Naive thymus-derived CD4-positive, alpha-beta T cell (primary cell): ENCODE data around the gene HIGD1B. TPM values are rescaled to one million over a fixed set of nuclear protein-coding genes. Genes with fewer than 3 reads are reported as not detected.

Source experiments
- ATAC-seq: fragments of 150-1000 bp; cut with Tn5 transposase; 2 replicates; pipeline ENCODE4 v1.10.0; 2021; ENCODE audit warnings: mild to moderate bottlenecking, moderate library complexity
- CTCF ChIA-PET: fragments of 350-600 bp; sonication (Branson Sonifier 250); formaldehyde crosslinking; loops from one replicate; lab custom pipeline; 2021; ENCODE audit warnings: antibody characterized with exemption; lab: Charles Lee
- POLR2A ChIA-PET: fragments of 350-600 bp; sonication (Branson Sonifier 250); formaldehyde crosslinking; loops from one replicate; lab custom pipeline; 2021; ENCODE audit warnings: antibody characterized with exemption, inconsistent platforms; lab: Charles Lee
- DNase-seq, 9 donors: peaks; one replicate each; pipeline versions ENCODE4 v3.0.0 to v3.0.0-alpha.2; 2020 to 2022; ENCODE audit warnings: mixed read lengths in 1 of 9
- H3K27ac ChIP-seq: one replicate; pipeline ENCODE4 v1.7.0; 2013; ENCODE audit warnings: mild to moderate bottlenecking, low read depth, low read length, moderate library complexity
- H3K27me3 ChIP-seq, 2 donors: one replicate each; pipeline ENCODE4 v1.7.0; 2013; ENCODE audit warnings: low read length in 2 of 2, mild to moderate bottlenecking in 2 of 2, moderate library complexity in 2 of 2; ENCODE audit not compliant: control insufficient read depth in 2 of 2, insufficient read depth in 2 of 2
- H3K36me3 ChIP-seq, 3 experiments: 1 replicate in 2 of 3; 2 replicates in 1 of 3; pipeline ENCODE4 v1.7.0; 2013; ENCODE audit warnings: low read length in 3 of 3, mild to moderate bottlenecking in 3 of 3, moderate library complexity in 1 of 3; ENCODE audit not compliant: insufficient read depth in 3 of 3, control insufficient read depth in 2 of 3
- H3K4me1 ChIP-seq, 2 donors: one replicate each; pipeline ENCODE4 v1.7.0; 2013; ENCODE audit warnings: low read length in 2 of 2, mild to moderate bottlenecking in 2 of 2, moderate library complexity in 1 of 2; ENCODE audit not compliant: control insufficient read depth in 2 of 2, insufficient read depth in 2 of 2
- H3K4me3 ChIP-seq: 2 replicates; pipeline ENCODE4 v1.7.0; 2013; ENCODE audit warnings: mild to moderate bottlenecking, low read length
- H3K9me3 ChIP-seq, 3 experiments: 1 replicate in 2 of 3; 2 replicates in 1 of 3; pipeline ENCODE4 v1.7.0; 2013; ENCODE audit warnings: low read length in 3 of 3; ENCODE audit not compliant: control insufficient read depth in 2 of 3
- H3K27ac Mint-ChIP-seq, 9 donors: one replicate each; pipeline ENCODE4 v1.8.0; 2020 to 2022; ENCODE audit warnings: mixed read lengths in 9 of 9, mild to moderate bottlenecking in 8 of 9, moderate library complexity in 5 of 9, inconsistent platforms in 2 of 9
- H3K27me3 Mint-ChIP-seq, 5 donors: one replicate each; pipeline ENCODE4 v1.8.0; 2021 to 2022; ENCODE audit warnings: mixed read lengths in 5 of 5, mild to moderate bottlenecking in 1 of 5
- H3K36me3 Mint-ChIP-seq, 5 donors: one replicate each; pipeline ENCODE4 v1.8.0; 2020 to 2022; ENCODE audit warnings: mixed read lengths in 5 of 5, mild to moderate bottlenecking in 3 of 5, inconsistent platforms in 1 of 5
- H3K4me1 Mint-ChIP-seq, 7 donors: one replicate each; pipeline ENCODE4 v1.8.0; 2020 to 2022; ENCODE audit warnings: mixed read lengths in 7 of 7, mild to moderate bottlenecking in 3 of 7, inconsistent platforms in 1 of 7
- H3K4me3 Mint-ChIP-seq, 10 donors: one replicate each; pipeline ENCODE4 v1.8.0; 2020 to 2022; ENCODE audit warnings: mild to moderate bottlenecking in 10 of 10, mixed read lengths in 10 of 10, moderate library complexity in 6 of 10, inconsistent platforms in 2 of 10
- H3K9me3 Mint-ChIP-seq, 11 donors: one replicate each; pipeline ENCODE4 v1.8.0; 2020 to 2022; ENCODE audit warnings: mixed read lengths in 11 of 11, mild to moderate bottlenecking in 4 of 11, inconsistent platforms in 1 of 11, moderate library complexity in 1 of 11
- intact Hi-C, 2 donors: fragments of 100-400 bp; cut with micrococcal nuclease; formaldehyde crosslinking; loops; one replicate each; pipeline ENCODE4 v1.15.1; 2023
- polyA plus RNA-seq, 2 donors: library from polyadenylated mRNA; unstranded; fragments of 300-500 nt; fragmentation: Illumina TruSeq; gene quantifications; one replicate each; pipeline ENCODE4 v1.2.3, GENCODE V29; 2021
- total RNA-seq, 6 experiments: library from RNA in 5 of 6; stranded (reverse) in 5 of 6; gene quantifications; 1 replicate in 5 of 6; 2 replicates in 1 of 6; pipeline ENCODE4 v1.2.3 and lab custom pipeline; 2021 to 2026

Gene HIGD1B
- total and polyA plus RNA-seq, 7 experiments from 2014 or later = not detected

- Mint-ChIP-seq H3K4me3 (peak overlapping the region in 6 of 10 donors; percentile 12 to 74 (median 30)), H3K4me1 (peaks cover 7 to 12% (median 10%) of the 10 kb centered on the region in 7 donors), H3K36me3 (peaks cover 0 to 5% (median 0%) of the 10 kb centered on the region in 5 donors), H3K9me3 (peaks cover 0 to 3% (median 0%) of the 10 kb centered on the region in 11 donors), H3K27me3 (peaks cover 32 to 70% (median 52%) of the 10 kb centered on the region in 5 donors), H3K27ac (no peak overlapping the region)
- no peak for ATAC-seq
- peaks cover 5 to 7% of the 10 kb centered on the region in 2 donors for H3K4me1 ChIP-seq
- H3K36me3 ChIP-seq = no peaks in the 10 kb centered on the region
- intact Hi-C loops = loop anchor here in 1 of 2 donors (5.0 kb wide), 1 partner anchor 54 kb away; no protein-coding TSS in a partner anchor
- no peaks in the 10 kb centered on the region for H3K9me3 ChIP-seq
- H3K27me3 ChIP-seq = peaks cover 11 to 28% of the 10 kb centered on the region in 2 donors
- no peak overlapping the region for H3K27ac ChIP-seq
- no peak for DNase-seq
- CTCF ChIA-PET = no interaction called here
- no peak overlapping the region for H3K4me3 ChIP-seq
- POLR2A ChIA-PET = interaction anchor here (0.7 kb wide), 1 partner anchor 22 kb away, joined by 3 read pairs; no protein-coding TSS in a partner anchor
Observed at GRCh38 chr17:44831371-44831770, 16.3 kb upstream of the HIGD1B start.

GRCh38 chr17:44832805-44833204 lies 14.9 kb upstream of the HIGD1B start:
- Mint-ChIP-seq H3K9me3 (peaks cover 0 to 3% (median 0%) of the 10 kb centered on the region in 11 donors), H3K27ac (no peak overlapping the region), H3K27me3 (peaks cover 21 to 58% (median 40%) of the 10 kb centered on the region in 5 donors), H3K4me1 (peaks cover 7 to 12% (median 10%) of the 10 kb centered on the region in 7 donors), H3K36me3 (peaks cover 0 to 5% (median 0%) of the 10 kb centered on the region in 5 donors), H3K4me3 (peak overlapping the region in 1 of 10 donors; percentile 16)
- peaks cover 11 to 20% of the 10 kb centered on the region in 2 donors for H3K27me3 ChIP-seq
- H3K36me3 ChIP-seq = no peaks in the 10 kb centered on the region
- ATAC-seq = no peak
- intact Hi-C loops = loop anchor here in 1 of 2 donors (5.0 kb wide), 1 partner anchor 56 kb away; no protein-coding TSS in a partner anchor
- DNase-seq = no peak
- peaks cover 5 to 7% of the 10 kb centered on the region in 2 donors for H3K4me1 ChIP-seq
- no peak overlapping the region for H3K4me3 ChIP-seq
- CTCF ChIA-PET = no interaction called here
- no peaks in the 10 kb centered on the region for H3K9me3 ChIP-seq
- no peak overlapping the region for H3K27ac ChIP-seq
- POLR2A ChIA-PET = no interaction called here

GRCh38 chr17:44837196-44837595 lies 10.5 kb upstream of the HIGD1B start:
- H3K9me3 Mint-ChIP-seq = peaks cover 0 to 3% (median 0%) of the 10 kb centered on the region in 11 donors
- no peak for ATAC-seq
- no peaks in the 10 kb centered on the region for H3K4me1 Mint-ChIP-seq
- Histone ChIP-seq H3K27ac (no peak overlapping the region), H3K4me1 (no peaks in the 10 kb centered on the region), H3K9me3 (no peaks in the 10 kb centered on the region), H3K36me3 (no peaks in the 10 kb centered on the region), H3K27me3 (no peaks in the 10 kb centered on the region), H3K4me3 (no peak overlapping the region)
- ChIA-PET POLR2A (interaction anchor here (0.6 kb wide), 1 partner anchor 167 kb away, joined by 4 read pairs; no protein-coding TSS in a partner anchor), CTCF (interaction anchor here (1.5 kb wide), 1 partner anchor 10 kb away, joined by 7 read pairs; the partner anchor contains the start of gene HIGD1B)
- no peaks in the 10 kb centered on the region for H3K36me3 Mint-ChIP-seq
- H3K27me3 Mint-ChIP-seq = peaks cover 0 to 26% (median 15%) of the 10 kb centered on the region in 5 donors
- DNase-seq = no peak
- intact Hi-C loops = no loop called here
- no peak overlapping the region for H3K4me3 Mint-ChIP-seq
- H3K27ac Mint-ChIP-seq = no peak overlapping the region

GRCh38 chr17:44840274-44840673 lies 7.4 kb upstream of the HIGD1B start:
- POLR2A ChIA-PET = no interaction called here
- CTCF ChIA-PET = interaction anchor here (0.5 kb wide), 1 partner anchor 1751 kb away, joined by 3 read pairs; no protein-coding TSS in a partner anchor
- intact Hi-C loops = no loop called here
- Mint-ChIP-seq H3K9me3 (no peaks in the 10 kb centered on the region), H3K27me3 (peaks cover 0 to 4% (median 0%) of the 10 kb centered on the region in 5 donors), H3K36me3 (no peaks in the 10 kb centered on the region), H3K4me1 (no peaks in the 10 kb centered on the region), H3K4me3 (no peak overlapping the region), H3K27ac (no peak overlapping the region)
- ATAC-seq (no peak), DNase-seq (no peak)
- Histone ChIP-seq H3K4me1 (no peaks in the 10 kb centered on the region), H3K36me3 (no peaks in the 10 kb centered on the region), H3K9me3 (no peaks in the 10 kb centered on the region), H3K27ac (no peak overlapping the region), H3K27me3 (no peaks in the 10 kb centered on the region), H3K4me3 (no peak overlapping the region)

- Mint-ChIP-seq H3K9me3 (no peaks in the 10 kb centered on the region), H3K27ac (no peak overlapping the region)
Observed at GRCh38 chr17:44840936-44841335, 6.7 kb upstream of the HIGD1B start.

GRCh38 chr17:44842748-44843147 lies 4.9 kb upstream of the HIGD1B start:
- intact Hi-C loops = no loop called here
- Mint-ChIP-seq H3K4me1 (no peaks in the 10 kb centered on the region), H3K36me3 (no peaks in the 10 kb centered on the region), H3K9me3 (no peaks in the 10 kb centered on the region), H3K4me3 (no peak overlapping the region), H3K27ac (peak overlapping the region in 1 of 9 donors; percentile 5), H3K27me3 (no peaks in the 10 kb centered on the region)
- ChIA-PET CTCF (no interaction called here), POLR2A (no interaction called here)
- no peak overlapping the region for H3K4me3 ChIP-seq
- ATAC-seq (no peak), DNase-seq (no peak)
- no peaks in the 10 kb centered on the region for H3K36me3 ChIP-seq
- no peaks in the 10 kb centered on the region for H3K4me1 ChIP-seq
- H3K27me3 ChIP-seq = no peaks in the 10 kb centered on the region
- no peak overlapping the region for H3K27ac ChIP-seq
- no peaks in the 10 kb centered on the region for H3K9me3 ChIP-seq

More at GRCh38 chr17:44840936-44841335, 6.7 kb upstream of the HIGD1B start:
- Histone ChIP-seq H3K9me3 (no peaks in the 10 kb centered on the region), H3K27ac (no peak overlapping the region), H3K4me3 (no peak overlapping the region), H3K4me1 (no peaks in the 10 kb centered on the region), H3K36me3 (no peaks in the 10 kb centered on the region), H3K27me3 (no peaks in the 10 kb centered on the region)
- ATAC-seq (no peak), DNase-seq (no peak)
- ChIA-PET POLR2A (interaction anchor here (0.5 kb wide), 1 partner anchor 207 kb away, joined by 3 read pairs; no protein-coding TSS in a partner anchor), CTCF (no interaction called here)
- intact Hi-C loops = no loop called here
- no peak overlapping the region for H3K4me3 Mint-ChIP-seq
- H3K4me1 Mint-ChIP-seq = no peaks in the 10 kb centered on the region
- H3K36me3 Mint-ChIP-seq = no peaks in the 10 kb centered on the region
- no peaks in the 10 kb centered on the region for H3K27me3 Mint-ChIP-seq

GRCh38 chr17:44844390-44844830 lies 3.3 kb upstream of the HIGD1B start:
- Mint-ChIP-seq H3K27me3 (no peaks in the 10 kb centered on the region), H3K9me3 (no peaks in the 10 kb centered on the region), H3K27ac (no peak overlapping the region), H3K36me3 (no peaks in the 10 kb centered on the region), H3K4me1 (peaks cover 0 to 2% (median 0%) of the 10 kb centered on the region in 7 donors), H3K4me3 (no peak overlapping the region)
- no peaks in the 10 kb centered on the region for H3K36me3 ChIP-seq
- no peaks in the 10 kb centered on the region for H3K9me3 ChIP-seq
- H3K4me1 ChIP-seq = no peaks in the 10 kb centered on the region
- DNase-seq = no peak
- ChIA-PET CTCF (no interaction called here), POLR2A (no interaction called here)
- ATAC-seq = no peak
- no peaks in the 10 kb centered on the region for H3K27me3 ChIP-seq
- no peak overlapping the region for H3K4me3 ChIP-seq
- intact Hi-C loops = no loop called here
- H3K27ac ChIP-seq = no peak overlapping the region
